Epithelial cell of proximal tubule (primary cell): ENCODE measurements around the gene FFAR2. TPM values are rescaled to one million over a fixed set of nuclear protein-coding genes. Genes with fewer than 3 reads are reported as not detected.

Experiments used
- DNase-seq: peaks from one replicate; pipeline ENCODE4 v3.0.0-alpha.2; 2011; ENCODE audit warnings: low read depth
- H3K4me3 ChIP-seq: 2 replicates; pipeline ENCODE4 v1.5.1; 2011; ENCODE audit warnings: low read depth, mild to moderate bottlenecking, low read length
- CTCF ChIP-seq: conservative IDR thresholded peaks from 2 replicates; pipeline ENCODE4 v1.5.1; 2012; ENCODE audit warnings: low read depth, mild to moderate bottlenecking, low read length
- total RNA-seq: library from RNA; depleted of rRNA; stranded (reverse); fragments of >200 nt; gene quantifications from 2 replicates; pipeline ENCODE4 v1.2.3, GENCODE V29; 2015

Gene FFAR2
- total RNA-seq, 1 donor from 2014 or later = not detected

GRCh38 chr19:35404879-35405622 is 43.0 kb upstream of the FFAR2 start:
- TF ChIP-seq CTCF = no peak
- H3K4me3 ChIP-seq = no peak overlapping the region
- DNase-seq = no peak

- H3K4me3 ChIP-seq = no peak overlapping the region
- no peak for DNase-seq
- TF ChIP-seq CTCF = no peak
These were observed 40.4 kb upstream of the FFAR2 start for GRCh38 chr19:35407619-35408018.

GRCh38 chr19:35408284-35409171 is 39.5 kb upstream of the FFAR2 start:
- TF ChIP-seq CTCF = no peak
- no peak for DNase-seq

GRCh38 chr19:35409191-35409590 is 38.9 kb upstream of the FFAR2 start:
- TF ChIP-seq CTCF = no peak
- no peak for DNase-seq
- H3K4me3 ChIP-seq = no peak overlapping the region

More at GRCh38 chr19:35408284-35409171, 39.5 kb upstream of the FFAR2 start:
- H3K4me3 ChIP-seq = no peak overlapping the region

- TF ChIP-seq CTCF = no peak
- no peak for DNase-seq
- no peak overlapping the region for H3K4me3 ChIP-seq
These were observed 37.6 kb upstream of the FFAR2 start for GRCh38 chr19:35410487-35410886.

- TF ChIP-seq CTCF = no peak
- H3K4me3 ChIP-seq = no peak overlapping the region
- no peak for DNase-seq
These were observed 33.6 kb upstream of the FFAR2 start for GRCh38 chr19:35414442-35414841.
